Glomerular visceral epithelial cell (primary cell): Measurements from ENCODE around the gene CSNK2A1.
"Not testable (repeated sequence)": the region's sequence is repeated elsewhere in the genome, so short reads cannot be mapped to it uniquely, and the experiment has no call there.

Source experiments
- DNase-seq: peaks from one replicate; pipeline ENCODE4 v3.0.0-alpha.2; 2016; ENCODE audit errors: extremely low spot score

The CSNK2A1 gene

DNA sequence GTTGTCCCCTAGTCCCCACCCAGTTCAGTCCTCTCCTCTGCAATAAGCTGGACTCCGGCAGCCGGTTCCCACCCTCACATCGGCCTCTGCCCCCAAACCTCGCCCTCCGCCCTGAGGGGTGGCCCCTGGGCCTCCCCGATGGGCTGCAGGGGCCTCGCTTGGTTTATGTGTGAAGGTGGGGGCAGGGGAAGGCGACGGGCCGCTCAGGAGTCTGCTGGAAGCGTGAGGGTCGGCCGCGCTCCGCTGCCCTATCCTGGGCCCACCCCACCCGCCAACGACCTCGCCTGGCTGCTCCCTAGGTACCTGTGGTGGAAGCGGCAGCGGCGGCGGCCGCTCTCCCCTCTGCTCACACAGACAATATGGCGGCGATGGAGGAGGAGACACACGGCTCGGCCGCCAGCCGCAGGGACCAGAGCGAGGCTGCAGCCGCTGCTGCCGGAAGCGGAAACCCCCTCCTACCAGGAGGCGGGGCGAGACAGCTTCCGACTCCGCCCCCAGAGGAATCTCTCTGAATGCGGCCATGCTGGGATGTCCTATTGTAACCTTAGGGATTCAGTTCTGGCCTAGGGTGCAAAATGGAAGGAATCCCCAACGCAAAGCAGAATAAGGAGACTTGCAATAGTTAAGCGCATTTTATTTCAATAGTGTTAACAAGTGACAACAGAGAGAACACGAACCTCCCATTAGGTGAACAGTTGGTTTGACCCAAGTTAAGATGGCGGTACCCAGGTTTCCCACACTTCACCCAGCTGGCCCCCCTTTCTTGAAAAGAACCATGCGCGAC is at the start of gene CSNK2A1:
Gene CSNK2A1, minus strand, starts transcription at position 422 of the 784 bp plus-strand sequence. CDS start 35,239 bp downstream, outside the sequence.
- DNase-seq = peak; percentile 97

DNA sequence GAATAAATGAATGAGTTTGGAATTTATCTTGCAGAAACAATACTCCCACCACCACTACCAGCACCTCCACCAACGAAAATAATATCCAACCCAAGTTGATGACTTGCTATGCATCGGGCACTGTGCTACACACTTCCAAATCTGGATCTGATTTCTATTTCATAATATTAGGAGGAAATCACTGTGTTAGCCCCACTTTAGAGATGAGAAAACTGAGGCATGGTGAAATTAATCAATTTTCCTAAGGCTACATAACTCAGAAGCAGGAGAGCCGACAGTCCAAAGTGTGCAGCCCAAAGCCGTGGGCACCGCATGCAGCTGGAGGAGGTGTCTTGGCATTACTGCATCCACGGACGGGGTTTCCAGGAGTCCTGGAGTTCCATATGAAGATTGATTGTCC is 48.9 kb upstream of the CSNK2A1 start:
- DNase-seq = no peak

- DNase-seq = no peak
Measured at GRCh38 chr20:591941-592340, 48.4 kb upstream of the CSNK2A1 start.

DNA sequence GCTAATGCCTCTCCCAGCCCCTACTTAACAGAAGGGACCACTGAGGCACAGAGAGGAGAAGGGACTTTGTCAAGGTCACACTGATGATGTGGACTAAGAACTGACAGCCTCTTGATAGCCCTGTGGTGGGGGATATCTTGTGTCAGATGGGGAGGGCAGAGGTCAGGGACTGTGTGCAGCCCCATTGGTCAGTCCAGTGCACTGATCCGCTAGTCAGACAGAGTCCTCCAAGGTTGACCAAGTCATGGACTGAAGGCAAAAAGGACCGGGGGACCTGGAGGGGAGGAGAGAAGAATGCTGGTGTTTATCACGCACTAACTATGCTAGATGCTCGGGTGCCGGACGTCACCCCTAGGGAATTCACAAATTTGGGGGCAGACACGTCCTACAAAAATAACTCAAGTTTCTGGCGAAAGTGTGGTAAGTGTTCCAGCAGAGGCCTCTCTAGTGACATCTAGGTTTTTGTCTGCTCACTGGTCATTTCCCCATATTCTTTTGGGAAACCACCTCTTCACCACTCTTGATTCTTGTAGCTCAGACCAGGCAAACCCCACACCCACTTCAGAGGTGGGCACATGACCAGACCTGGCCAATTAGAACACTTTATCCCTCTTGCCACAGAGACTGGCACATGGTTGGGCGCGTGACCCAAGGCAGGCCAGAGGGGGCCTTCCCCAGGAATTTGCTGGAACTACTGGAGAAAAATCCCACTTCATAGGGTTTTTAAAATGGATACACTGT is 45.5 kb upstream of the CSNK2A1 start:
- no peak for DNase-seq

- no peak for DNase-seq
Measured at GRCh38 chr20:588476-588875, 44.9 kb upstream of the CSNK2A1 start.

DNA sequence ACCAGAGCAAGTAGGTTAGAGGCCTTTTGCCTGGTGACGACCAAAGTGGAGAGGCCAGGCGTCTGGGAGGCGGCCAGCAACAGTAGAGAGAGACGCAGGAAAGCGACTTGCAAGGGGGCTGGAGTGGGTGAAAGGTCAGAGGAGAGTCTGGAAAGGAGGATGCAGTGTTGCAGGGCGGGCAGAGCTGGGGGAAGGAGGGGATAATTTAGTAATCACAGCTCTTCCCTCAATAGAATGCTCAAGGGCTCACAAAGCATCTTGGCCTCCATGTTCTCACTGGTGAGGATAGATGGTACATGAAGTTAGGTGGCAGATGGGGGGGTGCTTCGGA is 41.3 kb upstream of the CSNK2A1 start:
- no peak for DNase-seq

DNA sequence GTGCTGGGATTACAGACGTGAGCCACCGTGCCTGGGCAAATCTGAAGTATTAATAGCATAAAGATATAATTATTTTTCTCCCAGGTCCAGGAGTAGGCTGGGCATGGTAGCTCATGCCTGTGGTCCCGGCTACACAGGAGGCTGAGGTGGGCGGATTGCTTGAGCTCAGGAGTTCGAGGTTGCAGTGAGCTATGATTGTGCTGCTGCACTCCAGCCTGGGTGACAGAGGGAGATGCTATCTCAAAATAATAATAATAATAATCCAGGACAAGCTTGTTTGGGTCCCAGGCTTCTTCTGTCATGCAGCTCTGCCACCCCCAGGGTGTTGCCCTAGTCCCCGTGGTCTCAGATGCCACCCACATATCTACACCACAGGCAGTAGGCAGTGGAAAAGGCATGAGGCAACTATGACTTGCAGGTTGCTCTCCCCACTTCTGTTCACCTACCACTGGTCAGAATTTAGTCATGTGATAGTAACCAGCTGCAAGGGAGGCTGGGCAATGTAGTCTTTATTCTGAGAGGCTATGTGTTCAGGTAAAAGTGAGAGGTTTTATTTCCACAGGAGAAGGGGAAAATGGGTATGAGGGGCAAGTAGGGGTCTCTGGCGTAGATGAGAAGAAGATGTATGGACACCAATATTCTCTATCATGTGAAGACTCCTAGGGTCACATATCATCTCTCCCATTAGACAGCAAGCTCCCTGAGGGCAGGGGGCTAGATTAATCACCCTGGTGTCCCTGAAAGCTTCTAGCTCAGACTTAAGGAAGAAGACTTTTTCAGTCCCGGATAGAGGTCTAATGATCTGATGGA is 40.8 kb upstream of the CSNK2A1 start:
- no peak for DNase-seq

GRCh38 chr20:582204-582603 is 38.6 kb upstream of the CSNK2A1 start:
- DNase-seq = no peak

- DNase-seq = not testable (repeated sequence)
Measured at GRCh38 chr20:578940-579690, 35.5 kb upstream of the CSNK2A1 start.

GRCh38 chr20:577167-577791 is 33.7 kb upstream of the CSNK2A1 start:
- DNase-seq = no peak

DNA sequence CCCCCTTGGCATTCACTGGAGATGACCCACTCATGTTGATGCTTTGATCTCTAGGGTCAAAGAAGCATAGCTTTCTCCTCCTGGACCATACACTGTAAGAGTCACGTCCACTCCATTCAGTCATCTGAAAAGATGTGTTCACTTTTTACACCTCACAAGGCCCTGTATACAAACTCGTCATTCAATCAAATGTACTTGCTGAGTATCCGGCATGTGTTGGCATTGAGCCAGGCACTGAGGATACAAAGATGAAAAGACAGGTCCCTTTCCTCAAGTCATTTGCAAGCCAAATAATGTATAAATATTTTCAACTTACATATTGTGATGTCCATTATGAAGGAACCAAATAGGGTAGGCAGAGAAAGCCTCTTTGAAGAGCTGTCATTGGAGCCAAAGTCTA is 32.6 kb upstream of the CSNK2A1 start:
- no peak for DNase-seq

GRCh38 chr20:575230-575629 is 31.6 kb upstream of the CSNK2A1 start:
- no peak for DNase-seq

- DNase-seq = no peak
Measured at GRCh38 chr20:574297-574942, 30.8 kb upstream of the CSNK2A1 start.

DNA sequence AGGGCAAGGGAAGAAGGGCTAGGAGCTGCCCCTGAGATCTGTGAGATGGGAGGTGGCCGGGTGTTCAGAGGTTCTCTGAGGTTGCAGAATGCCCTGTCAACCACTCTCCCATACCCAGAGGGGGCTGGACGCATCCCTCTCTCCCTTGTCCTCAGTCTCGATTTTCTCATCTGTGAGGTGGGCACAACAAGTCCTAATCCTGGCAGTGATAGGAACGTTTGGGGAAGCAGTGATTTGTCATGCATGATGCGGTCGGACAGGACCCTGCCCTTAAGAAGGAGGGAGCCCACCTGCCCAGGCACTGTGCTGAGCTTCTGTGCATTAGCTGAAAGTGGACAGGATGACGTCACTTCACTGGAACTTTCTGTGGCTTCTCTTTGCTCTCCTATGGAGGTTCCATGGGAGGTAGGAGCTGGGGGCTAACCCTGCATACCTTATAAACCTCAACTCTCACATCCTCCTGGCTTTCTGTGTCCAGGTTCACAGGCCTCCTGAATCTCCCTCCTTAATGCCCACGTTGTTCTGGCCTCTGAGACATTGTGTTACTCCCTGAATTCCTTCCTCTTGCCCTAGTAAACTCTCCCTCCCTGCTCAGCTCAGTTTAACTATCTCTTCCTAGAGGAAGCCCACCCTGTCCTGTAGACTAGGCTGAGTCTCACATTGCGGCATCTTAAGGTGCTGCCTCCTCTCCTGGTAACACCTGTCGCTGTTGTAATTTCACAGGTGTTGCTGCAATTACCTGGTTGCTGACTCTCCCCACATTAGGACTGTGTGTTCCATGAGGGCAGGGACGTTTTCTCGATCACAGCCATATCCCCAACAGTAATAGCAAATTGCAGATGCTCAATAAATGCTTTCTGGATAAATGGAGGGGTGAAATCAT is 30.1 kb upstream of the CSNK2A1 start:
- peak; percentile 34 for DNase-seq

- DNase-seq = no peak
Measured at GRCh38 chr20:572727-573126, 29.1 kb upstream of the CSNK2A1 start.

DNA sequence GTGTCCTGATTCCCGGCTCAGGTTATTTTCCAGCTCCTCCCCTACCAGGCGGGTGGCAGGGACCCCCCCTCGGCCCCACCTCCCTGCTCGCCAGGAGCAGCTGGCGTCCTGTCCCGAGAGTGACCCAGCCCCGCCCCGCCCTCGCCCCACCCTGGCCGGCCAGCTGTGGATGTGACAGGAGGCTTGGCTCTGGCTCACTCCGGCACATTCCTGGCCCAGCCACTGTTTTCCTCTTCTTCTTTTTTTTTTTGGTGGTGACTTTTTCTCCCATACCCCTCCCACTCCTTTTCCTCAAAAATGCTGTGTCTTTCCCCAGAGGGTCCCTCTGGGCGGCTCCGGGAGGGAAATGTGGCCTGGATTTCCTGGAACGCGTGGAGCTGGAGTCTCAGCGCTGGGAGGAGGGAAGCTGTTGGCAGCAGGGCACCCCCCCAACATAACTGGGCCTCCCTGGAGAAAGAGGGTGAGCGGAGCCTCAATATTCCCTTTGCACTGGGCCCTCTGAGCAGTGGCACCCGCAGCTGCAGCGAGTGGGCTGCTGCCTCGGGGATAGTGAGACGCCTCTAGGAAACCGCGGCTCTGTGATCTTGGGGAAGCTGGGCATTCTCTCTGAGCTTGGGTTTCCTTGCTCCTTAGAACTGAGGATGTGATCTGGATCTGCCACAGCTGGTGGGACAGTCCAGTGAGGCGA is 28.3 kb upstream of the CSNK2A1 start:
- DNase-seq = peak; percentile 25

- no peak for DNase-seq
Measured at GRCh38 chr20:568673-569415, 25.3 kb upstream of the CSNK2A1 start.

DNA sequence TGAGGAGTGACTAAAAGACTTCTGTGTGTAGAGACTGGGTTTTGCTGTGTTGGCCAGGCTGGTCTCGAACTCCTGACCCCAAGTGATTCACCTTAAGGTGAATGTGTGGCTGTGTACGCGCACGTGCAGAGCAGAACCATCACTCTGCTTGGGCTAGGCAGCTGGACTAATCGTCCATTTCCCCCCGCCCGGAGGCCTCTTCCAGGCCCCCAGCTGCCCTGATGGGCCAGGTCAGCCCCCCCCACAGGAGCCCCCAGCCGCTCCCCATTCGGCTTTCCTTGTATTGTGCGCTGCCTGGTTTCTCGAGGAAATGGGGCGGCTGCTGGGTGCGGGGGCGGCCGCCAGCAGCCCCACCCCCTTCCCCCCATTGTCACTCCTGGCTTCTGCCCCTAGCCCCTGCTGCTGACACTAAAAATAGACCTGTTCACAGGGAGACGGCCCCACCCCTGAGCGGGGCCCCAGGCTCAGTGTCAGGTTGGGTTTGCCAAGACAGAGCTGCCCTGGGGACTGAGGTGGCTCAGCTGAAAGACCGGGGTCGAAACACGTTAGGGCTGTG is 24.6 kb upstream of the CSNK2A1 start:
- DNase-seq = no peak
